Type B pancreatic cell (in vitro differentiated cells): ENCODE data around the gene SELPLG. TPM values are rescaled to one million over a fixed set of nuclear protein-coding genes. Genes with fewer than 3 reads are reported as not detected.
"Not testable (repeated sequence)": the region's sequence is repeated elsewhere in the genome, so short reads cannot be mapped to it uniquely, and the experiment has no call there.

Experiments used
- DNase-seq: peaks from one replicate; pipeline ENCODE4 v3.0.0; 2021; ENCODE audit warnings: mixed read lengths; ENCODE audit not compliant: unreplicated experiment; ENCODE audit errors: extremely low spot score
- H3K27ac Mint-ChIP-seq: 2 replicates; pipeline ENCODE4 v1.8.0; 2021; ENCODE audit warnings: mild to moderate bottlenecking, mixed read lengths
- H3K27me3 Mint-ChIP-seq: 2 replicates; pipeline ENCODE4 v1.8.0; 2021; ENCODE audit warnings: mixed read lengths
- H3K36me3 Mint-ChIP-seq: 2 replicates; pipeline ENCODE4 v1.8.0; 2021; ENCODE audit warnings: mixed read lengths
- H3K4me1 Mint-ChIP-seq: one replicate; pipeline ENCODE4 v1.8.0; 2021; ENCODE audit warnings: mixed read lengths; ENCODE audit not compliant: unreplicated experiment
- H3K4me3 Mint-ChIP-seq: 2 replicates; pipeline ENCODE4 v1.8.0; 2021; ENCODE audit warnings: mild to moderate bottlenecking, mixed read lengths
- H3K9me3 Mint-ChIP-seq: 2 replicates; pipeline ENCODE4 v1.8.0; 2021; ENCODE audit warnings: mixed read lengths
- total RNA-seq: library from RNA; stranded (reverse); gene quantifications from 2 replicates; pipeline ENCODE4 v1.2.1, GENCODE V29; 2021; ENCODE audit warnings: low replicate concordance
- TF ChIP-seq, protein P1 (sequence below): fragments of 200-600 bp; sonication (generic); conservative IDR thresholded peaks from 2 replicates; pipeline ENCODE4 v1.5.0; 2021; ENCODE audit warnings: antibody characterized with exemption, mild to moderate bottlenecking

The SELPLG gene
- total RNA-seq, 1 donor from 2014 or later = 0.48 TPM

DNA sequence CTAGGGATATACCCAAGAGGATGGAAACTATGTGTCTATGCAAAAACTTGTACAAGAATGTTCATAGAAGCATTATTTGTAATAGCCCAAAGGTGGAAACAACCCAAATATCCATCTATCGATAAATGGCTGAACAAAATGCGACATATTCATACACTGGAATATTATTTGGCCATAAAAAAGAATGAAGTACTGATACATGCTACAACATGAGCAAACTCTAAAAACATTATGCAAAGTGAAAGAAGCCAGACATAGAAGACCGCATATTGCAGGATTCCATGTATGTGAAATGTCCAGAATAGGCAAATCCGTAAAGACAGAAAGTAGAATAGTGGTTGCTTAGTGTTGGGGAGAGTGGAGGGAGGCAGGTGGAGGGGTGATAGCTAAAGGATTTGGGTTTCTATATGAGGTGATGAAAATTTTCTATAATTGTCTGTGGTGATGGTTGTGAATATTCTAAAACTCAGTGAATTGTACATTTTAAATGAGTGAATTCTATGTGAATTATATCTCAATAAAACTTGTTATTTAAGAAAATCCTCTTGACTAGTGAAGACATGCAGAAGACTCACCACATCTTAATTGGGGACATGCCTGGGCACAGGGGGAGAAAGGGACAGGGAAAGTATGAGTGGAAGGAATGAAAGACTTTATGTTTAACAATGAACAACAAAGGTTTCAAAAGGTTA, 29.8 kb upstream of the SELPLG start:
- Mint-ChIP-seq H3K27ac (peak overlapping the region; percentile 17), H3K27me3 (no peaks in the 10 kb centered on the region), H3K36me3 (peaks cover 4% of the 10 kb centered on the region), H3K4me1 (peaks cover 26% of the 10 kb centered on the region), H3K9me3 (no peaks in the 10 kb centered on the region), H3K4me3 (no peak overlapping the region)
- TF ChIP-seq, protein P1, sequence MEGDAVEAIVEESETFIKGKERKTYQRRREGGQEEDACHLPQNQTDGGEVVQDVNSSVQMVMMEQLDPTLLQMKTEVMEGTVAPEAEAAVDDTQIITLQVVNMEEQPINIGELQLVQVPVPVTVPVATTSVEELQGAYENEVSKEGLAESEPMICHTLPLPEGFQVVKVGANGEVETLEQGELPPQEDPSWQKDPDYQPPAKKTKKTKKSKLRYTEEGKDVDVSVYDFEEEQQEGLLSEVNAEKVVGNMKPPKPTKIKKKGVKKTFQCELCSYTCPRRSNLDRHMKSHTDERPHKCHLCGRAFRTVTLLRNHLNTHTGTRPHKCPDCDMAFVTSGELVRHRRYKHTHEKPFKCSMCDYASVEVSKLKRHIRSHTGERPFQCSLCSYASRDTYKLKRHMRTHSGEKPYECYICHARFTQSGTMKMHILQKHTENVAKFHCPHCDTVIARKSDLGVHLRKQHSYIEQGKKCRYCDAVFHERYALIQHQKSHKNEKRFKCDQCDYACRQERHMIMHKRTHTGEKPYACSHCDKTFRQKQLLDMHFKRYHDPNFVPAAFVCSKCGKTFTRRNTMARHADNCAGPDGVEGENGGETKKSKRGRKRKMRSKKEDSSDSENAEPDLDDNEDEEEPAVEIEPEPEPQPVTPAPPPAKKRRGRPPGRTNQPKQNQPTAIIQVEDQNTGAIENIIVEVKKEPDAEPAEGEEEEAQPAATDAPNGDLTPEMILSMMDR = no peak
- no peak for DNase-seq

DNA sequence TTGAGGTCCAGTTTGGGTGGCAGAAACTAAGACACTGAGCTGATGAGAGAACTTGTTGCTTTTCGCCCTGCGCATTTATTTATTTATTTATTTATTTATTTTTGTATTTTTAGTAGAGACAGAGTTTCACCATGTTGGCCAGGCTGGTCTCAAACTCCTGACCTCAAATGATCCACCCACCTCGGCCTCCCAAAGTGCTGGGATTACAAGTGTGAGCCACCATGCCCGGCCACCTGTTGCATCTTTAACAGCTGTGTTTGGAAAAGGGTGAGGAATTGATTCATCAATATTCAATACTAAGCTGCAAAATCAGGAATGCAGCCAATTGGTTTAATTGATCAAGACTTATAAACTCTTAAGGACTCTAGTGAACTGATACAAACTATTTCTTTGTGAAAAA, 24.4 kb upstream of the SELPLG start:
- not testable (repeated sequence) for H3K9me3 Mint-ChIP-seq, H3K4me3 Mint-ChIP-seq, H3K27ac Mint-ChIP-seq, H3K4me1 Mint-ChIP-seq, DNase-seq, H3K27me3 Mint-ChIP-seq
- H3K36me3 Mint-ChIP-seq = peaks cover 22% of the 10 kb centered on the region

DNA sequence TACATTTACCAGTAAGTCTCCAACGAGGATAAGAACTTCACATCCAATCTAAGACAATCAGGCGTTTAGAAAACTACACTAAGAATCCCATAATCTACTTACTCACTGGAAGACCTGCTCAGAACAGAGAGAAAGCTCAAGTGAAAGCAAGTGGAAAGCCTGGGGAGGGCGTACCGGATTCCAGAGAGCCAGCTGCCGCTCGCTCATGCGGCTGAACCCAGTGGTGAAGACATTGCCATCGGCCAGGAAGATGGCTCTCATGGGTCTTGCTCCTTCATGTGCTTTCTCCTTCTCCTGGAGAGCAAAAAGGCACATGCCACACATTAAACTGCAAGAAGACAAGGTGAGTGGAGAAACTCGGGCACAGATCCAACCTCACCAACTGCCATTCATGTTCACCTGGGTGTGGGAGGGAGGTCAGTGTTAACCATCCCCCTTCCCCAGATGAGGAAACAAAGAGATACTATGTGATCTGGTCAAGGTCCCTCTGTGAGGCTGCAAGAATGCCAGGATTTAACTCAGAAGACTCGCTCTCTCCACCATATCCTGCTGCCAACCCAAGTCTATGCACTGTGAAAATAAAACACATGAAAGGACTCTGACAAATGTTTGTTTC, 23.5 kb upstream of the SELPLG start:
- no peak for DNase-seq
- Mint-ChIP-seq H3K36me3 (peaks cover 22% of the 10 kb centered on the region), H3K27ac (no peak overlapping the region)

DNA sequence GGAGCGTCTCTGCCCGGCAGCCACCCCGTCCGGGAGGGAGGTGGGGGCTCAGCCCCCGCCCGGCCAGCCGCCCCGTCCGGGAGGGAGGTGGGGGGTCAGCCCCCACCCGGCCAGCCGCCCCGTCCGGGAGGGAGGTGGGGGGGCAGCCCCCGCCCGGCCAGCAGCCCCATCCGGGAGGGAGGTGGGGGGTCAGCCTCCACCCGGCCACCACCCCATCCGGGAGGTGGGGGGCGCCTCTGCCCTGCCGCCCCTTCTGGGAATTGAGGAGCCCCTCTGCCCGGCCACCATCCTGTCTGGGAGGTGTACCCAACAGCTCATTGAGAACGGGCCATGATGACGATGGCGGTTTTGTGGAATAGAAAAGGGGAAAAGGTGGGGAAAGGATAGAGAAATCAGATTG, 22.6 kb upstream of the SELPLG start:
- not testable (repeated sequence) for H3K4me3 Mint-ChIP-seq, H3K4me1 Mint-ChIP-seq, H3K27ac Mint-ChIP-seq, H3K9me3 Mint-ChIP-seq, DNase-seq, H3K27me3 Mint-ChIP-seq
- H3K36me3 Mint-ChIP-seq = peaks cover 26% of the 10 kb centered on the region

More for the DNA sequence above, 23.5 kb upstream of the SELPLG start:
- H3K9me3 Mint-ChIP-seq = no peaks in the 10 kb centered on the region
- H3K4me3 Mint-ChIP-seq = no peak overlapping the region
- no peaks in the 10 kb centered on the region for H3K4me1 Mint-ChIP-seq
- no peaks in the 10 kb centered on the region for H3K27me3 Mint-ChIP-seq
- TF ChIP-seq, protein P1 = no peak

DNA sequence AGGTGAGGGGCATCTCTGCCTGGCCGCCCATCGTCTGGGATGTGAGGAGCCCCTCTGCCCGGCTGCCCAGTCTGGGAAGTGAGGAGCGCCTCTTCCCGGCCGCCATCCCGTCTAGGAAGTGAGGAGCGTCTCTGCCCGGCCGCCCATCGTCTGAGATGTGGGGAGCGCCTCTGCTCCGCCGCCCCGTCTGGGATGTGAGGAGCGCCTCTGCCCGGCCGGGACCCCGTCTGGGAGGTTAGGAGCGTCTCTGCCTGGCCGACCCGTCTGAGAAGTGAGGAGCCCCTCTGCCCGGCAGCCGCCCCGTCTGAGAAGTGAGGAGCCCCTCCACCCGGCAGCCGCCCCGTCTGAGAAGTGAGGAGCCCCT, 22.1 kb upstream of the SELPLG start:
- H3K4me1 Mint-ChIP-seq, H3K27me3 Mint-ChIP-seq, H3K4me3 Mint-ChIP-seq, H3K27ac Mint-ChIP-seq, DNase-seq, H3K9me3 Mint-ChIP-seq: not testable (repeated sequence)
- H3K36me3 Mint-ChIP-seq = peaks cover 26% of the 10 kb centered on the region

DNA sequence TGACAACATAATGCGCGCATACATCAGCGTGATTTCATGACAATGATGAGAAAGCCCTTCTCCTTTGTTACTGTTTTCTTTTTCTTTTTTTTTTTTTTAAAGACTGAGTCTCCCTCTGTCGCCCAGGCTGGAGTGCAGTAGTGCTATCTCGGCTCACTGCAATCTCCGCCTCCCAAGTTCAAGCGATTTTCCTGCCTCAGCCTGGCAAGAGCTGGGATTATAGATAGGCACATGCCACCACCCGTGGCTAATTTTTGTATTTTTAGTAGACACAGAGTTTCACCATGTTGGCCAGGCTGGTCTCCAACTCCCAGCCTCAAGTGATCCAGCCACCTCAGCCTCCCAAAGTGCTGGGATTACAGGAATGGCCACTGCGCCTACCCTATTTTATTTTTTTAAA, 20.9 kb upstream of the SELPLG start:
- peaks cover 27% of the 10 kb centered on the region for H3K36me3 Mint-ChIP-seq
- not testable (repeated sequence) for DNase-seq, H3K4me3 Mint-ChIP-seq, H3K4me1 Mint-ChIP-seq, H3K27me3 Mint-ChIP-seq, H3K9me3 Mint-ChIP-seq, H3K27ac Mint-ChIP-seq

DNA sequence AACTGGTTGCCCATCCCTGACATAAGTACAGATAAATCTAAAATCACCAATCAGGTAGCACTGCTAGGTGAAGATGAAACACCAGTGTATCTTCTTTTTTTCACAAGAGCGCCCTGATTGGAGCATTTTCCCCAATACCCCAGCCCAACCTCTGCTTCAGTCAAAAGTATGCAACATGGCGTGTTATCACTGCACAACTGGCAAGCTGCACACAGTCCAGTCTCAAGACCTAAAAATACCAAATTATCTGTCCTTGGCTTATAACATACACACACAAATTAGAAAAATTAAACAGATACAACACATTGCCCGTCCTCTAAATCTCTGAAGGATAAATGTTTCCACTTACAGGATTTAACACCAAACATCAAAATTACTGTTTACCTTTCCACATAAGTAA, 20.2 kb upstream of the SELPLG start:
- Mint-ChIP-seq H3K9me3 (no peaks in the 10 kb centered on the region), H3K27me3 (no peaks in the 10 kb centered on the region), H3K4me1 (no peaks in the 10 kb centered on the region), H3K36me3 (peaks cover 34% of the 10 kb centered on the region), H3K4me3 (no peak overlapping the region), H3K27ac (no peak overlapping the region)
- no peak for DNase-seq
- TF ChIP-seq, protein P1 = no peak
